Activated CD4-positive, alpha-beta memory T cell treated with anti-CD3 and anti-CD28 coated beads, Interleukin-2, amount 10 ng/mL, durations not matched to agents 7 days and 5 days (primary cell): ENCODE results near the gene GARIN1A. TPM values are rescaled to one million over a fixed set of nuclear protein-coding genes. Genes with fewer than 3 reads are reported as not detected.
"Not testable (repeated sequence)": the region's sequence is repeated elsewhere in the genome, so short reads cannot be mapped to it uniquely, and the experiment has no call there.

Experiments
- CTCF ChIA-PET: fragments of 350-600 bp; sonication (Branson Sonifier 250); formaldehyde crosslinking; loops from one replicate; lab custom pipeline; 2021; ENCODE audit warnings: antibody characterized with exemption, inconsistent platforms; lab: Charles Lee
- POLR2A ChIA-PET: fragments of 350-600 bp; sonication (Branson Sonifier 250); formaldehyde crosslinking; loops from one replicate; lab custom pipeline; 2021; ENCODE audit warnings: antibody characterized with exemption; lab: Charles Lee
- DNase-seq: peaks from one replicate; pipeline ENCODE4 v3.0.0-alpha.2; 2020
- H3K27ac Mint-ChIP-seq: one replicate; pipeline ENCODE4 v1.8.0; 2021; ENCODE audit warnings: mild to moderate bottlenecking, mixed read lengths
- H3K27me3 Mint-ChIP-seq: one replicate; pipeline ENCODE4 v1.8.0; 2021; ENCODE audit warnings: mixed read lengths
- H3K36me3 Mint-ChIP-seq: one replicate; pipeline ENCODE4 v1.8.0; 2021; ENCODE audit warnings: low read depth, mixed read lengths
- H3K4me1 Mint-ChIP-seq: one replicate; pipeline ENCODE4 v1.8.0; 2021; ENCODE audit warnings: mixed read lengths
- H3K4me3 Mint-ChIP-seq: one replicate; pipeline ENCODE4 v1.8.0; 2021; ENCODE audit warnings: mild to moderate bottlenecking, mixed read lengths
- H3K9me3 Mint-ChIP-seq: one replicate; pipeline ENCODE4 v1.8.0; 2021; ENCODE audit warnings: mixed read lengths
- total RNA-seq, 2 experiments: library from RNA; stranded (reverse); gene quantifications; one replicate each; pipeline ENCODE4 v1.2.3, GENCODE V29; 2021

Gene GARIN1A
- total RNA-seq, 2 experiments from 2014 or later, result 0.25 to 0.35 TPM

GRCh38 chr7:128689161-128689935 lies 17.3 kb downstream of the GARIN1A start:
- DNase-seq, CTCF ChIA-PET, H3K27me3 Mint-ChIP-seq: not testable (repeated sequence)

GRCh38 chr7:128691227-128691626 lies 19.1 kb downstream of the GARIN1A start:
- no peaks in the 10 kb centered on the region for H3K36me3 Mint-ChIP-seq
- POLR2A ChIA-PET, result no interaction called here
- H3K9me3 Mint-ChIP-seq, result no peaks in the 10 kb centered on the region
- no peak overlapping the region for H3K4me3 Mint-ChIP-seq
- no peak for DNase-seq
- H3K4me1 Mint-ChIP-seq, result no peaks in the 10 kb centered on the region
- CTCF ChIA-PET, result no interaction called here
- no peak overlapping the region for H3K27ac Mint-ChIP-seq
- peaks cover 12% of the 10 kb centered on the region for H3K27me3 Mint-ChIP-seq

More at GRCh38 chr7:128689161-128689935, 17.3 kb downstream of the GARIN1A start:
- H3K9me3 Mint-ChIP-seq, H3K4me3 Mint-ChIP-seq, H3K4me1 Mint-ChIP-seq, POLR2A ChIA-PET, H3K27ac Mint-ChIP-seq, H3K36me3 Mint-ChIP-seq: not testable (repeated sequence)

DNA sequence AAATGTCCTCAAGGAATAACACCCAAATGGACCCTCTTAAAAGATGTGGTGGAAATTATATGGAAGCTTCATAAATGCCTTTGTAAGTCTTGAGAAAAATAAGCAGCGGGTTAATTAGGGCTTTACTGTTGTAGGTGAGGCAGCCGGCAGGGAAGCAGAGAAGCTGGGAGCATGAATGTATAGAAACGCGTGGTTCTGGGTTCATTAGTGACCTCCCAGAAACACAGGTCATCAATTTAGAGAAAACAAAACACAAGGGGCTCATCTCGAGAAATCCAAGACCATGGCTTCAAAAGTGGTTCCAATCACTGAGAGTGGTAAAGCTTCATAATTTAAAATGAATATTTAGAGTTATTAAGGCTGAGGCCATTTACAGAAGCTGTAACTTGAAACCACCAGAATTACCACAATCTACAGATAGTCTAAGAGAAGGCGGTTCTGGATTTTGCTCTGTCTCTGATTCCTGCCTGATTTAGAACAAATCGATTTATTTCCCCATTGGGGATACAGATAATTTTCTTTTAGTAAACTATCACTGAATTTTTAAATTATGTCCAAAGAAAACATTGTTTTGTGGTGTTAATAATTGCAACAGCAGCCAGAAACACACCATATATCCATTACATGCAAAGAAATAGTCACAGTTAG lies 20.7 kb downstream of the GARIN1A start:
- Mint-ChIP-seq H3K4me3 (no peak overlapping the region), H3K27ac (no peak overlapping the region), H3K9me3 (no peaks in the 10 kb centered on the region), H3K27me3 (peaks cover 27% of the 10 kb centered on the region), H3K36me3 (no peaks in the 10 kb centered on the region), H3K4me1 (peaks cover 6% of the 10 kb centered on the region)
- CTCF ChIA-PET, result no interaction called here
- no peak for DNase-seq
- POLR2A ChIA-PET, result no interaction called here

GRCh38 chr7:128693373-128694015 lies 21.4 kb downstream of the GARIN1A start:
- H3K9me3 Mint-ChIP-seq, result no peaks in the 10 kb centered on the region
- peaks cover 34% of the 10 kb centered on the region for H3K27me3 Mint-ChIP-seq
- no peak for DNase-seq
- H3K4me1 Mint-ChIP-seq, result peaks cover 12% of the 10 kb centered on the region
- no peak overlapping the region for H3K4me3 Mint-ChIP-seq
- ChIA-PET POLR2A (no interaction called here), CTCF (no interaction called here)
- H3K36me3 Mint-ChIP-seq, result no peaks in the 10 kb centered on the region
- H3K27ac Mint-ChIP-seq, result no peak overlapping the region

DNA sequence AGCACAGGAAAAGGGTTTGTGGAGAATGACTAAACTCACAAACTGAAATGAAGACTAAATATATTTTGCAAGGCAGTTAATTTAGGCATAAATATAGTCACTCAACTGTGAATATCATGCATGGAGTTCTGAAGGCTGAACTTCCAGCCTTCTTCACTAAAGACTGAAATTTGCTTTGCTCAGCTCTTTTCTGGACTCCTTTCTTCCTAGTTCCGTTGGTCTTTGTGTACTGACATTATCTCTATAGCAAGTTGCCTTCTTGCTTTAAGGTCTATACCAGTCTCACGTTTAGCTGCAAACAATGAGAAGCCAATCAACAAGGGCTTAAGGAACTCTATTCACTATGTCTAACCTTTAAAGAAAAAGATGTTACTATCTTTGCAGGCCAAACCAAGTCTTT lies 22.6 kb downstream of the GARIN1A start:
- H3K4me1 Mint-ChIP-seq, result peaks cover 12% of the 10 kb centered on the region
- POLR2A ChIA-PET, result no interaction called here
- H3K36me3 Mint-ChIP-seq, result no peaks in the 10 kb centered on the region
- no peaks in the 10 kb centered on the region for H3K9me3 Mint-ChIP-seq
- CTCF ChIA-PET, result interaction anchor here (0.5 kb wide), 1 partner anchor 866 kb away, joined by 3 read pairs; no protein-coding TSS in a partner anchor
- no peak overlapping the region for H3K4me3 Mint-ChIP-seq
- H3K27ac Mint-ChIP-seq, result no peak overlapping the region
- DNase-seq, result no peak
- peaks cover 45% of the 10 kb centered on the region for H3K27me3 Mint-ChIP-seq

DNA sequence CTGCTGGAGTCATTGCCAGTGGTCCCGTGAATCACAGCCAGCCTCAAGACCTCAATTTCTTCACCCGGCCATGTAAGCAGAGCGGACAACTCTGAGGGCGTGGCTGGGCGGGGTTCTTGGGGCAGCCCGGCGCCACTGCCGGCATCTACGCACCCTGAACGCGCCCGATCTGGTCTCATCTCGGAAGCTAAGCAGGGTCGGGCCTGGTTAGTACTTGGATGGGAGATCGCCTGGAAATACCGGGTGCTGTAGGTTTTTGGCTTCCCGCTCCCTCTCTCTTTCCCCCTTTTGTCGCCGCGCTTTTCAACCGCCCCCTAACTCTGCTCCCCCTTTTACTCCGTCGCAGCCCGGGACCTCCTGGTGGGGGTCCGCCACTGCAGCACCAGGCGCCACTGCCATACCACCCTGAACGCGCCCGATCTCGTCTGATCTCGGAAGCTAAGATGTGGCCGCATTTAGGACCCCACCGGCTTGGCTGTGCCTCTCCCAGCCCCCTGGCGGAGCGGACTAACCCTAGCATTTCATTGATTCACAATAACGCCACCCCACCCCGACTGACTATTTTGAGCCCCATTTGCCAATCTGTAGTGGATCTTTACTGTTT lies 25.3 kb downstream of the GARIN1A start:
- Mint-ChIP-seq H3K4me1 (peaks cover 12% of the 10 kb centered on the region), H3K9me3 (no peaks in the 10 kb centered on the region), H3K27me3 (peaks cover 51% of the 10 kb centered on the region), H3K36me3 (no peaks in the 10 kb centered on the region), H3K4me3 (peak overlapping the region; percentile 66), H3K27ac (no peak overlapping the region)
- peak; percentile 56 for DNase-seq
- ChIA-PET POLR2A (no interaction called here), CTCF (interaction anchor here (0.6 kb wide), 1 partner anchor 73 kb away, joined by 3 read pairs; no protein-coding TSS in a partner anchor)

- no peak overlapping the region for H3K4me3 Mint-ChIP-seq
- ChIA-PET CTCF (interaction anchor here (1.3 kb wide), 2 partner anchors 26 to 41 kb away, joined by 3 read pairs; no protein-coding TSS in a partner anchor), POLR2A (no interaction called here)
- no peaks in the 10 kb centered on the region for H3K9me3 Mint-ChIP-seq
- H3K36me3 Mint-ChIP-seq, result no peaks in the 10 kb centered on the region
- DNase-seq, result no peak
- H3K4me1 Mint-ChIP-seq, result peaks cover 16% of the 10 kb centered on the region
- H3K27ac Mint-ChIP-seq, result no peak overlapping the region
- peaks cover 55% of the 10 kb centered on the region for H3K27me3 Mint-ChIP-seq
Measured at GRCh38 chr7:128699196-128699712, 27.2 kb downstream of the GARIN1A start.

DNA sequence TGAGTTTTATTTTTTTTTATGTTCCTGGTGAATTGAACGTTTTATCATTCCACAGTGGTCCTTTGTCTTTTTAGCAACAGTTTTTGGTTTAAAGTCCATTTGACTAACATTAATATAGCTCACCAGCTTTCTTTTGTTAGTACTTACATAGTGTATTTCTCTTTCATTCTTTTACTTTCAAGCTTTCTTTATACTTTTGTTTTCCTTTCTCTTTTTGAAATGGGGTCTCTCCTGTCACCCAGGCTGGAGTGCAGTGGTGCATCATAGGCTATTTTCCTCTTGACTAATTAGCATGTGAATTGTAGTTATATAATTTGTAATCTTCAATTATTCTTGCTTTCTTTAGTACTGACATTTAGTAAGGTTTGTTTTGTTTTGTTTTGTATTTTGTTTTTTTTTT lies 27.8 kb downstream of the GARIN1A start:
- H3K4me1 Mint-ChIP-seq, result peaks cover 16% of the 10 kb centered on the region
- no peaks in the 10 kb centered on the region for H3K9me3 Mint-ChIP-seq
- peaks cover 55% of the 10 kb centered on the region for H3K27me3 Mint-ChIP-seq
- DNase-seq, result no peak
- CTCF ChIA-PET, result interaction anchor here (0.7 to 1.3 kb wide), 3 partner anchors 27 to 873 kb away, joined by 3 read pairs; no protein-coding TSS in a partner anchor
- no peaks in the 10 kb centered on the region for H3K36me3 Mint-ChIP-seq
- POLR2A ChIA-PET, result no interaction called here
- H3K4me3 Mint-ChIP-seq, result no peak overlapping the region
- H3K27ac Mint-ChIP-seq, result no peak overlapping the region

DNA sequence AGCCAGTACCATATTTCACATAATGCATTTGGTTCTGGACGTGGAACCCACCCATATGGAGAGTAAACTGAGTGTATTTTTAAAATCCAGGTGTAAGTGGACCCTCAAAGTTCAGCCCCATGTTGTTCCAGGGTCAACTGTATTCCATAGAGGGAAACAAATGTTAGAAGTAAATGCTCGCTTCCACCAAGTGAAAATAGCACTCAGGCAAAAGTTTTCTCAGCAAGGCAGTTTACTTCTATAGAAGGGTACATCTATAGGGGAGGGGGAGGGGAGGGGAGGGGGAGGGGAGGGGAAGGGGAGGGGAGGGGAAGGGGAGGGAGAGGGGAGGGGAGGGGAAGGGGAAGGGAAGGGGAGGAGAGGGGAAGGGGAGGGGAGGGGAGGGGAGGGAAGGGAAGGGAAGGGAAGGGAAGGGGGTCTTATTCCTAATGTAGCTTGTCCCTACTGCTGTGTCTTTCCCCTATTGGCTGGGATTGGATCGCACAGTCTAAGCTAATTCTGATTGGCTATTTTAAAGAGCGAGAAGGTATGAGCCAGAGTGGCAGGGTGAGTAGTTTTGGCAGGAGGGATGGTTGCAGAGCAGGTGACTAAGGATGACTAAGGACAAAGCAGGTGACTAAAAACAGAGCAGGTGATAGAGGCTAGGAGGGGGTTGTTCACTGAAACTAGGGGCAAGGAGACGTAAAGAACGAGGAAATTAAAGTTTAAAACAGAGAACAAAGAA lies 29.1 kb downstream of the GARIN1A start:
- H3K36me3 Mint-ChIP-seq, result no peaks in the 10 kb centered on the region
- H3K27ac Mint-ChIP-seq, result no peak overlapping the region
- peaks cover 49% of the 10 kb centered on the region for H3K27me3 Mint-ChIP-seq
- ChIA-PET CTCF (no interaction called here), POLR2A (no interaction called here)
- H3K4me1 Mint-ChIP-seq, result peaks cover 16% of the 10 kb centered on the region
- no peak for DNase-seq
- no peaks in the 10 kb centered on the region for H3K9me3 Mint-ChIP-seq
- H3K4me3 Mint-ChIP-seq, result no peak overlapping the region

- no peak overlapping the region for H3K4me3 Mint-ChIP-seq
- ChIA-PET CTCF (no interaction called here), POLR2A (no interaction called here)
- no peak overlapping the region for H3K27ac Mint-ChIP-seq
- H3K4me1 Mint-ChIP-seq, result peaks cover 3% of the 10 kb centered on the region
- no peak for DNase-seq
- H3K36me3 Mint-ChIP-seq, result no peaks in the 10 kb centered on the region
- no peaks in the 10 kb centered on the region for H3K9me3 Mint-ChIP-seq
- peaks cover 24% of the 10 kb centered on the region for H3K27me3 Mint-ChIP-seq
Measured at GRCh38 chr7:128703609-128704241, 31.6 kb downstream of the GARIN1A start.

DNA sequence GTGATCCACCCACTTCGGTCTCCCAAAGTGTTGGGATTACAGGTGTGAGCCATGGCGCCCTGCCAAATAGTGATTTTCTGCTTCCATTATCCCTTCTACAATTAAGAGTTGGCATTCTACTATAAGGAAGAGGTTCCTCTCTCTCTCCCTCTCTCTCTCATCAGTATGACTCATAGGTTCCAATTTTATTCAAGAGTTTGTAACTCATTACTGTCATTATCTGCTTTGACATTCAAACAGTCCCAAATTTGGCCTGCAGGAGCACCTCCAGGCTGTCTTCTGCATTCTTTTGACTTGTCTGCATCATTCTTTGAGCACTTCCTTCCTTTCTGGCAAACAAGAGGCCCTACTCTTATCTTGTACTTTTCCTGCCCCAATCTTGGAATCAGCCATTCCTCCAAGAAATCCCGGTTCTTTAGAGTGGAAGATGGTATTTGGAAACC lies 33.8 kb downstream of the GARIN1A start:
- H3K4me3 Mint-ChIP-seq, result no peak overlapping the region
- DNase-seq, result no peak
- no peak overlapping the region for H3K27ac Mint-ChIP-seq
- no peaks in the 10 kb centered on the region for H3K36me3 Mint-ChIP-seq
- H3K9me3 Mint-ChIP-seq, result no peaks in the 10 kb centered on the region
- ChIA-PET CTCF (no interaction called here), POLR2A (no interaction called here)
- H3K4me1 Mint-ChIP-seq, result peaks cover 3% of the 10 kb centered on the region
- H3K27me3 Mint-ChIP-seq, result peaks cover 10% of the 10 kb centered on the region

GRCh38 chr7:128707752-128708151 lies 35.7 kb downstream of the GARIN1A start:
- no peak overlapping the region for H3K27ac Mint-ChIP-seq
- peaks cover 3% of the 10 kb centered on the region for H3K4me1 Mint-ChIP-seq
- H3K4me3 Mint-ChIP-seq, result no peak overlapping the region
- no peaks in the 10 kb centered on the region for H3K9me3 Mint-ChIP-seq
- ChIA-PET CTCF (no interaction called here), POLR2A (no interaction called here)
- DNase-seq, result no peak
- no peaks in the 10 kb centered on the region for H3K36me3 Mint-ChIP-seq
- peaks cover 4% of the 10 kb centered on the region for H3K27me3 Mint-ChIP-seq
